GM19324 (cell line): ENCODE results near the gene PTH2.
A peak's percentile ranks its signal among the peaks of the same experiment; 100 is the strongest.
"Not testable (repeated sequence)": the region's sequence is repeated elsewhere in the genome, so short reads cannot be mapped to it uniquely, and the experiment has no call there.

ENCODE experiments used
- ATAC-seq: cut with Tn5 transposase; IDR thresholded peaks from one replicate; pipeline ENCODE4 v1.9.1; 2021; ENCODE audit warnings: mild to moderate bottlenecking, moderate library complexity; ENCODE audit not compliant: unreplicated experiment, low FRiP score

PTH2 gene

DNA sequence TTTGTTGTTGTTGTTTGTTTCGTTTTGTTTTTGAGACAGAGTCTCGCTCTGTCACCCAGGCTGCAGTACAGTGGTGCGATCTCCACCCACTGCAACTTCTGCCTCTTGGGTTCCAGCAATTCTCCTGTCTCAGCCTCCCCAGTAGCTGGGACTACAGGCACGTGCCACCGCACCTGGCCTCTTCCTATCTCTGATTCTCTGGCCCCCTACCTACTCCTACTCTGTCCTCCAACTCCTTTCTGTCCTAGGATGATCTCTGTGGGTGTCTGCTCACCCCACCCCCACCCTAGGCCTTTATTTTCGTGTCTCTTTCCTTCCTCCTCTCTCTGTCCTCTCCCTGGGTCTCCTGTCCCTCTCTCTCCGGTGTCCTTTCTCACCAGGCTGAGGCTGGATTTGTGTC is 27.2 kb upstream of the PTH2 start:
- no peak for ATAC-seq

DNA sequence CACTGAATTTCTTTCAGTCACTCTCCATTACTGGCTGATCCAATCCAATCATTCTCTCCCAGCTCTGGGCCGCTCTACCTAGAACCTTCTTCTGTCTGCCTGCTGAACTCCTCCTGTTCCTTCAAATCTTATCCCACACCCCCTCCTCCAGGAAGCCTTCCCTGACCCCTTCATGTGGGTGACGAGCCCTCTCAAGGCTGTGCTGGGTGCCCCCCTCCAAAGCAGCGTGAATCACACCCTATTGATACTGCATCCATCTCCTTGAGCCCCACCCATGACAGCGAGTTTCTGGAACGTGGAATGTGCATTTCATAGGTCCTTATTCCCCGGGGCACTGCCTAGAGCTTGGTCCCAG is 25.2 kb upstream of the PTH2 start:
- no peak for ATAC-seq

DNA sequence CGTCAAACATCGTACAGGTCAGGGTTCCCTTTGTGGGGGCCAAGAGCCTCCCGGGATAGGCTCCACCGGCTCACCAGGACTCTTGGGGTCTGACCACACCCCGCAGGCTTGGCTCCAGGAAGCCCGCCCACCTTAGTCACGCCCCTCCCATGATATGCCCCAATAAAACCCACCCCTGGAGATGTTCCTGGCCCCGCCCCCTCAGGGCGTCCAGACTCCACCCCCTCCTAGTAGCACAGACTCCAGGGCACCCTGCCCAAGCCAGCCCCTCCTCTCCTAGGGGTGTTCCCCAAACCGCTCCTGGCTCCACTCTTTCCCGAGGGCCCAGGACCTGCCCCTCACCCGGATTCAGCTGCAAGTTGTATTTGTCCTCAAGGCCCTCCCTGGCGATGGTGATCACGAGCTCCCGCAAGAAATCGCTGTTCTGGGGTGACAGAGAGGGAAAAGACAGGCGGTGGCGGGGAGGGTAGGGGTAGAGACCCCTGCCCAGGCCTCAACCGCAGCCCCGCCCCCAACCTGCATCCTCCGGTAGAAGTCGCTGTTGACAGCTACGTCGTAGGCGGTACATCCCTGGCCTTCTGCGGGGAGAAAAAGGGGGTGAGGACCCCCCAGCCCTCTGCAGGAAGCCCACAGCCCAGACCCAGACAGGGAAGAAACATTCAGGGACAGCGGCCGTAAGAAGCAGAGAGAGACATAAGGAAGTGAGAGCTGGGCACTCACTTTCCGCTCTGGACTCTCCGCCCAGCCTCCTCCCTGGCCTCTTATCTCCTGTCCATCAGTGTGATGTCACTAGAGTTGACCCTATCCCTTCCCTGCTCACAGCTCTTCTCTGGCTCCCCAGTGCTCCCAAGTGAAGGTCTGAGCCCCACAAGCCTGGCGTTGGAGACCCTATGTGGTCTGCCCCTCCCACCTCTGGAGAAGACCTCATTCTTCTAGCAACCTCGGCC is 24.5 kb upstream of the PTH2 start:
- no peak for ATAC-seq

DNA sequence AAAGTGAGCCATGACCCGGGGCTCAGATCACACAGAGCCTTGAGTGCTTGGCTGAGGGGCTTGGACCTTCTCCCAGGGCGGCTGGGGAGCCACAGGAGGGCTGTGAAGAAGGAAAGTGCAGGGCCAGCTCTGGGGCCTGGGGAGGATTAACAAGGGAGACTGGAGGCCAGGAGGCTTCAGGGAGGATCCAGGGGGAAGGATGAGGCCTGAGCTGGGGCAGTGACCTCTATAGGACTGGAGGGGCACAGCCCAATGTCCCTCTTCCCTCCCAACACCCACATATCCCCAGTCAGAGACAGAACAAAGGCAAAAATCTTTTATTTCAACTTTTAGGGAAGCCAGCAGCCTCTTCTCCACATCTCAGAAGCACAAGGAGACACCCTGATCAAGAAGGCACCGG is 22.8 kb upstream of the PTH2 start:
- ATAC-seq, result no peak

DNA sequence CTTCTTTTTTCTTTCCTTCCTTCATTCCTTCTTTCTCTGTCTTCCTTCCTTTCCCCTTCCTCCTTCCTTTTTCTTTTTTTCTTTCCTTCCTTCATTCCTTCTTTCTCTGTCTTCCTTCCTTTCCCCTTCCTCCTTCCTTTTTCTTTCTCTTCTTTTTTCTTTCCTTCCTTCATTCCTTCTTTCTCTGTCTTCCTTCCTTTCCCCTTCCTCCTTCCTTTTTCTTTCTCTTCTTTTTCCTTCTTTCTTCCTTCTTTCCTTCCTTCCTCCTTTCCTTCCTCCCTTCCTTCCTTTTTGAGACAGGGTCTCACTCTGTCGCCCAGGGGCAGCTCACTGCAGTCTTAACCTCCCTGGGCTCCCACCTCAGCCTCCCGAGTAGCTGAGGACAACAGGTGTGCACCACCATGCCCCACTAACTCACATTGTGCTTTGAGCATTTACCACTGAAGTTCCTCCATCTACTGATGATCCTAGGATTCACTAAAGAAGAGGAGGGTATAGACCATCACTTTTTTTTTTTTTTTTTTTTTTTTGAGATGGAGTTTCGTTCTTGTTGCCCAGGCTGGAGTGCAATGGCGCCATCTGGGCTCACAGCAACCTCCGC is 21.0 kb upstream of the PTH2 start:
- not testable (repeated sequence) for ATAC-seq

DNA sequence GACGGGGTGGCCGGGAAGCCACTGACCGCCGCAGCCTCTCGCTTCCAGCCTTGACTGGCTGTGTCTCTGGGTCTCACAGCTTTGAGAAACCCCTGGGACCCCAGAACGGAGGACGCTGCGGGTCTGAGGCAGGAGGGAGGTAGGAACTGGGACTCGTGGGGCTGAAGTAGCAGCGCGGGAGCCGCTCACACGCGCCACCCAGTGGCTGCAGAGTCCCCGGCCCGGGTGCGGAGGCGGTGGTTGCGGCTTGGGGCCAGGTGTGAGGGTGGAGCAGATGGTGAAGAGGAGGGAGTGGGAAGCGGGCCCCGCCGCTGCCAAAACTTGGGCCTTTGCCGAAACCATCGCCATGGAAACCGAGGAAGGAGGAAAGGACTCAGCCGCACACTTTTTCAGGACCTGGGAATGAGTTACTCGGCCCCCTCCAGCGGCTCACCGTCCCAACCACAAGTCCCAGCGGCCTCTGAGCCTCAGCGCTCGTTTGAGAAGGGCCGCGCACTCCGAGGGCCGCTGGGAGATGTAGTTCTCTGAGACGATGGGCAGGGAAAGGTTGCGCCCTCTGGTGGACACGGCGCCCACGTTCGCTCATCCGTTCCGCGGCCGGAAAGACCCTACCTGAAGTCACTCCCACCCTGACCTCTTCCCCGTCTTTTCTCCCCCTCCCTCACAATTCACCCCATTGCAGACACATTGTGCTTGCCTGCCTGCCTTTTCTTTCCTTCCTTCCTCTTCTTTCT is 20.3 kb upstream of the PTH2 start:
- ATAC-seq, result peak; percentile 84

DNA sequence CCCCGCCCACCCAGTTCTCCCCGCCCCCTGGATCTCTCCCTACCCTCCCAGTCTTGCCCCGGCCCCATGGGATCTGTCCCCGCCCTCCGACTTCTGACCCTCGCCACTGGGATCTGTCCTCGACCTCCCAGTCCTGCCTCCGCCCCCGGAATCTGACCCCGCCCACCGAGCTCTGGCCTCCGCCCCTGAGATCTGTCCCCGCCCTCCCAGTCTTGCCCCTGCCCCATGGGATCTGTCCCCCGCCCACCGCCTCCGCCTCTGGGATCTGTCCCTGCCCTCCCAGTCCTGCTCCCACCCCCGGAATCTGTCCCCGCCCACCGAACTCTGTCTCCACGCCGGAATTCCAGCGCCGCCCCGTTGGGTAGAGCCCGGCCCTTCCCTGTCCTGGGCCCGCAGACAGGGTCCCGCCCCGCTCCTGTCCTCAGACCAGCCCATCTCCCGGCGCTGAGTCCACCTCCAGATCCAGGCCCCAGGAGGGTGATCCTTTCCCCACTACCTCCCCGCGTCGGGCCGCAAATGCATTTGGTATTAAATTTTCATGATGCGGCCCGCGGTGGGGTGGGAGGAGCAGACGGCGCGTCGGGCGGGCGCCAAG is 19.6 kb upstream of the PTH2 start:
- no peak for ATAC-seq

DNA sequence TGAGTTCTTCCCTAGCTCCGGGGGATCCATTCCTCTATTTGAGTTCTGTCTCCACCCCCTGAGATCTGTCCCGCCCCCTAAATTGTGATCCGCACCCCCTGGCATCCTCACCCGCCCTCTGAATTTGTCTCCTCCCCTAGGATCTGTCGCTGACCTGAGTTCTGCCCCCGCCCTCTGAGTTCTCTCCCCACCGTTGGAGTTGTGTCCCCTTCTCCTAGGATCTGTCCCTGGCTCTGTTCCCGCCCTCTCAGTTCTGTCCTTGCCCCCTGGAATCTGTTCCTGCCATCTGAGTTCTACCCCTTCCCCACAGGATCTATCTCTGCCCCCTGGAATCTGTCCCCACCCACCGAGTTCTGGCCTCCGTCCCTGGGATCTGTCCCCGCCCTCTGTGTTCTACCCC is 19.1 kb upstream of the PTH2 start:
- ATAC-seq, result no peak

DNA sequence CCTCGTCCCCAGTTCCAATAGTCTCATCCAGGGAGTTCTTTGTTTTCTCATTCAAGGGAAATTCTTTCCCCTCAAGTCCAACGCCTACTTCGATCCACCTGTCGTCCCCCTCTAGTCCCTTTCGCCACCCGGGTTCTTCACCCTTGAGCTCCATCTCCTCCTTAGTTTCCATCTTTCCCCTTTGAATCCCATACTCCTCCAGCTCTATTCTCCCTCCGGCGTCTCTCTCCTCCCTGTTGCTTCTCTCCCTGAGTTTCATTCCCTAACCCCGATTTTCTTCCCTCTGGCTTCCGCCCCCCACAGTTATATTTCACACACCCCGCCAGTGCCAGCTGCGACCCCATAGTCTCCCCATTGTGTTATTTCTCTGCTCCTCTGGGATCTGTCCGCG is 18.7 kb upstream of the PTH2 start:
- ATAC-seq, result no peak

DNA sequence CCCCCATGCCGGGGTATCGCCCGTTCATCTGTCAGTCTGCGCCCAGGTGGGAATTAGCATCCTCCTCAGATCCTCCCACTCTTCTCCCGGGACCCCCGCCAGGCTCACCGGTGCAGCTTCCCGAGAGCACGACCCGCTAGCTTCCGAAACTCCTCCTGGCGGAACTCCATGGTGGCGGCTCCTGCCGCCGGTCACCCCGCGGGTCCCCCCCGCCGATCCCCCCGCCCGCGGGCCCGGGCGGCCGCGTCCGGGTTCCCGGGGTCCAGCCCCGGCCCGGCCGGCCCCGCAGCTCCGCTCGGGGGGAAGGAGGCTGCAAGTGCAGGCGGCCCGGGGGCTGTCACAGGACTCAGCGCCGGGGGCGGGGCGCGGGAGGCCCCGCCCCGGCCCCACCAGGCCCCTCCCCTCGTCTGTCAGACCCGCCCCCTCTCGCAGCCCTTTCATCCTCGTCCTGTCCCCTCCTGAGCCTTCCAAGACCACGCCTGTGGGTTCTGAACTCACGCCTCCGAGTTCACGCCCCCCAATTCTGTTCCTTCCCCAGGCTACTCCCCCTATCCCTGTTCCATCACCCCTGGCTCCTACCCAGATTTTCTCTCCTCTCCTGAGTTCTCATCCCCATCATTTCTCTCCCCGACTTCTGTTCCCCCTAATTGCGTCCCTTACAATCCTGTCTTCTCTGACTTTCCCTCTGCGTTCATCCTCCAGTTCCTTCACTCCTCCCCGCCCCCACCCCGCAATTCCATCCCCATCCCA is 18.1 kb upstream of the PTH2 start, which contains the start of gene SLC17A7:
SLC17A7 (minus strand) TSS at position 318 of the 750 bp plus-strand sequence; CDS start at position 170, 148 bp downstream.
- ATAC-seq, result no peak

DNA sequence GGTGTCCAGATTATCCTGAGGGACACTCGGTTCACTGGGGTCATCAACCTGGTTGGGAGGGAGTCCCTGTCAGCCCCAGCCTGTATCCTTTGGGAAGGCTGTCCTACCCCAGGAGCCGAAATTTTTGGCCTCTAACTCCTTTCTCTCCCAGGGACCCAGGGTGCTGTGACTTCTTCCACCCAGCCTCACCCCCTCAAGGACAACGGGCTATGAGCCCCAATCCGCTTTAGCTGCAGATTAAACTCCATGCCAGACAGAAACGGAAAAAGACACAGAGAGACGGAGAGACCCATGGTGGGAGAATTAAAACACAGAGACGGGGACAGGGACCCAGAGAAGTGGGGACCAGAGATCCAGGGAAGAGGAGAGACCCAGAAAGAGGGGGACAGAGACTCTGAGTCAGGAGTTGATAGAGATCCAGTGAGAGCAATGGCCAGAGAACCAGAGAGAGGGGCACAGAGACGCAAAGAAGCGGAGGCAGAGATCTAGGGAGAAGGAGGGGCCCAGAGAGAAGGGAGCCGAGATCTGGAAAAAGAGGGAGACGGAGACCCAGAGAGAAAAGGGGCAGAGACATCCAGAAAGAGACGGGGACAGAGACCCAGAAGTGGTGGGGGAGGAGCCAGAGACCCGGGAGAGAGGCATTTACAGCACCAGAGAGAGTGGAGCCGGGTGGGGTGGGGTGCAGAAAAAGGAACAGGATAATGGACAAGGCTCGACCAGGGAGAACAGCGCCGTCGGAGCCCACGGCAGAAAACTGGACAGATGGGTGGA is 17.4 kb upstream of the PTH2 start:
- no peak for ATAC-seq

DNA sequence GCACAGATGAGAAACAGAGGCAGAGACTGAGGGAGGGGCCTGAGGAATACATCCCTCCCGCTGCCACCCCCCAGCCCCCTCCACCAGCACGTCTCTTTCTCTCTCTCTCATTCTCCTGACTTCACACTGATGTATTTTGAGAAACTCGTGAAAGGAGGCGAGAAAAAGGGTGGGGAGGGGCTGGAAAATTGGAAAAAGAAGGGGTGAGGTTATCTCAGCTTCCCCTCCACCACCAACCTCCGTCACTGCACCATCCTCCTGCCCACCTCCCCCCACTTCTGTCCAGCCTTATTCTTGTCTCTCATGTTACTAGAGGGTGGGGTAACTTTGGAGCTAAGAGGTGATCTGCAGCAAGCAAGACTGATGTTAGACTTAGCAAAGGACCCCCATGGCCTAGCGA is 16.6 kb upstream of the PTH2 start:
- no peak for ATAC-seq

DNA sequence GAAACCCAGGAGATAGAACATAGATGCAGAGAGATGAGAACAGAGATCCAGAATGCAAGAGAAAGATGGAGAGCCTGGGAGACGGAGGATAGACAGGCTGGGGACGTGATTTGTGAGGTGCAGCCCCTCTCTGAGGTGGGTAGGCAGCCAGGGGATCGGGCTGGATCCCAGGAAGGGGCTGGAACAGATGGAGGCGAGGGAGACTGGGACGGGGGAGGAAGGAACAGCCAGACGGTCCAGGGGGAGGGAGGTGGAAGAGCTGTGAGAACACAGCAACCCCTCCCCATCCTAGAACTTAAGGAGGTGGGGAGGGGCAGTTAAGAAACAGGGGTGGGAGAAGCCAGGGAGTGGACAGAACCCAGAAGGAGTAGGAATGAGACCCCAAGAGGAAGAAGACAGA is 15.0 kb upstream of the PTH2 start:
- no peak for ATAC-seq

DNA sequence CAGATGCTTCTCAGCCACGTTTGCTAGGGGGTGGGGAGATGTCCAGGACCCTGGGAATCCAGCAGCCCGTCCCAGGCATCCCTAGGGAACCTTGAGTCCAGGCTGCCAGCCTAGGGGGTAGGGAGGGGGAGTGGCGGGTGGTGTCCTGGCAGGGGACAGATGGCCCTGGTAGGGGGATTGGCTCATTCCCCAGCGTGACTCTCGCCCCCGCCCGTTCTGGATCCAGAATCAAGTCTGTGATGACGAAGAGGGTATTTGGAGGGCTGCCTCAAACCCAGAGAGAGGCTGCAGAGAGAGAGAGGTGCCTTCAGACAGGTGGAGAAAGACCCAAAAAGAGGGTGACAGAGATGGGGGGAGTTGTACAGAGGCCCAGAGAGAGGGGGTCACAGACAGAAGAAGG is 14.0 kb upstream of the PTH2 start:
- ATAC-seq, result no peak

DNA sequence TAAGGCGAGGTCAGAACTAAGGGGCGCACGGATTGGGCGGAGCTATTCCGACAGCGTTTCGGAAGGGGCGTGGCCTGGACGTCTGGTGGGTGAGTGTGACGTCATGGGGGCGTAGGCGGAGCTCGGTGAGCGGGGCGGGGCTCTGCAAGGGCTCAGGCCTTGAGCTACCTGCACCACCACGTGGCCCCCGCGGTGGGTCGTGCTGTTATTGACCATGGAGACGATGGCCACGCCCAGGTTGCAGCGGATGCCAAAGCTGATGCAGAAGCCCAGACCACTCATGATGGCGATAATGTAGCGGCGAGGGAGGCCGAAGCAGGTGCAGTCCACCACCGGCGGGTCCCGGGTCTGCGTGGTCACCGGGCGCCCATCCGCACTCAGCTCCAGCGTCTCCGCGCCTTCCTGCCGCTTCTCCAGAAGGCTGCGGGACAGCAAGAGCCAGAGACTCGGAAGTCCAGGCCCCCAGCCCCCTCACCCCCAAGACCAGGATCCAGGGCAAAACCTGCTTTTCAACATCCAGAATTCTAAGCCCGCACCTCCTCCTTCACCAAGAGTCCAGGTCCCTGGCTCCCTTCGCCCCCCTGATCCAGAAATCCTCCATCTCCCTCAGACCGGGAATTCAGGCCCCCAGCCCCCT is 13.3 kb upstream of the PTH2 start:
- ATAC-seq, result no peak

DNA sequence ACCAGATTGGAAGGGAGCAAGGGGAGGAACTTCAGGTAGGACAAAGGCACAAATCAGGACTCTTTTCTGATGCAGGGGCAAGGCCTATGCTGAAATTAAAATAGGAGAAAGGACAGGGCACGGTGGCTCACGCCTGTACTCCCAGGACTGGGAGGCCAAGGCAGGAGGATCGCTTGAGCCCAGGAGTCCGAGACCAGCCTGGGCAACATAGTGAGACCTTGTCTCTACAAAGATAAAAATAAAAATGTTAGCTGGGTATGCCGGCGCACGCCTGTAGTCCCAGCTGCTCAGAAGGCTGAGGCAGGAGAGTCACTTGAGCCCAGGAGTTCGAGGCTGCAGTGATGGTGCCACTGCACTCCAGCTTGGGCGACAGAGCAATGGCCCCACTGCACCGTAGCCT is 12.4 kb upstream of the PTH2 start:
- no peak for ATAC-seq

DNA sequence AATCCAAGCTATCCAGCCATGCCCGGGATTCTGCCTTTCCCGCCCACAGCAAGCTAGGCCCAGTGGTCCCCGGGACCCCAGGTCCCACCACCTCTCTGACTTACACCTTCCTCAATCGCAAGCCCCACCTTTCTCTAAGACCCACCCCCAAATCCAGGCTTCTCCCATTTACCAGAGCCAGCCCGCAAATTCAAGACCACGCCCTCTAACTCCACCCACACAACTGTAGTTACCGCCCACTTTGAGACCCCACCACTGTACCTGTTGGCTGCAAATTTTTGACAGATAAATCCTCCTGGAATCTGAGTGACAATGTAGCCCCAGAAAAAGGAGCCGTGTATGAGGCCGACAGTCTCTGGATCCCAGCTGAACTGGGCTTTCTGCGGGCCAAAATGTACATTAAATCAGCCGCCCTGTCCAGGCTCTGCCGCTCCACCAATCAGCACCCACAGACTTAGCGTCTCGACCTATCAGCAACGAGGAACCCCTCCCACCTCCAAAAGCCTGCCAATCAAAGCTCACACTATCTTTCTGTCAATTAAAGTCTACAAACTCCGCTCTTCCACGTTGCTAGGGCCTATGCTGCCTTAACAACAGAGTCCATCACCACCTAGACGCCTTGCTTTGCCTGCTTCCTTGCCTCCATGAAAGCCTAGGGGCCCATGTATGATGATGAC is 11.8 kb upstream of the PTH2 start:
- ATAC-seq, result no peak

DNA sequence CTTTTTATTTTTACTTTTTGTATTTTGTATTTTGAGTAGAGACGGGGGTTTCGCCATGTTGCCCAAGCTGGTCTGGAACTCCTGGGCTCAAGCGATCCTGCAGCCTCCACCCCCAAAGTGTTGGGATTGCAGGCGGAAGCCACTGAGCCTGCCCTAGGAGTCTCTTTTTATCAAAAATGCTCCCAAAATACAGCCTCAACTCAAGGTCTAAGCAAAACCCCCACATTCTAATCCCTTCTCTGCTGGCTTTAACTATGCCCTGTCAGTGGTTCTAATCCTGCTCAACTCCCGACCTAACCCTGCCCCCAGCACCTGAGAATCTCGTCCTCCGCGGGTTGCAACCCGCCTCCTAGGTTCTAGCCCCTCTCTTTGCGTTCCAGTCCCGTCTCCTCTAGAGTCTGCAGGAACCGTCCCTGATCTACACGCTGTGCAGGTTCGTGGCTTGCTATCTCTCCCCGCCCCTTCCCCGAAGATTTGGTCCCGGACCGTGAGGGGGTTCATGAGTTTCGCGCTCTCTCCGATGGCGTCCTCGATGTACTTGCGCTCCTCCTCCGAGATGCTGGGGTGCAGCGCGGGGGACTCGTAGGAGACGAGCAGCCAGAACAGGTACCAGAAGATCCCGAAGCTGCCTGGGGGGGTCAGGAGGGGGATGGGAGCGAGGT is 10.1 kb upstream of the PTH2 start:
- ATAC-seq, result no peak
